GM23338 (cell line): Measurements from ENCODE around the gene B4GALNT4. TPM values are rescaled to one million over a fixed set of nuclear protein-coding genes. Genes with fewer than 3 reads are reported as not detected.
"Not testable (repeated sequence)": the region's sequence is repeated elsewhere in the genome, so short reads cannot be mapped to it uniquely, and the experiment has no call there.

Experiments
- ATAC-seq: fragments of 200-7000 bp; cut with Tn5 transposase; 3 replicates; pipeline ENCODE4 v1.9.1; 2020
- DNase-seq: peaks from one replicate; pipeline ENCODE4 v3.0.0-alpha.2; 2015; ENCODE audit warnings: low spot score
- H2AFZ ChIP-seq: fragments of 200-600 bp; sonication (generic); 2 replicates; pipeline ENCODE4 v1.8.0; 2016; ENCODE audit warnings: antibody characterized with exemption, mild to moderate bottlenecking, moderate library complexity
- H3F3A ChIP-seq: fragments of 200-600 bp; sonication (generic); replicated peaks from 2 replicates; pipeline ENCODE4 v1.8.0; 2017; ENCODE audit warnings: antibody characterized with exemption, mixed run types, low read depth
- H3K27ac ChIP-seq: fragments of 200-600 bp; sonication (generic); 2 replicates; pipeline ENCODE4 v1.6.1; 2016; ENCODE audit warnings: low read depth
- H3K27me3 ChIP-seq: fragments of 200-600 bp; sonication (generic); 2 replicates; pipeline ENCODE4 v1.8.0; 2016; ENCODE audit warnings: mild to moderate bottlenecking, mixed run types, moderate library complexity; ENCODE audit not compliant: insufficient read depth
- H3K36me3 ChIP-seq: fragments of 200-600 bp; sonication (generic); 2 replicates; pipeline ENCODE4 v1.8.0; 2016; ENCODE audit warnings: mild to moderate bottlenecking; ENCODE audit not compliant: insufficient read depth
- H3K4me1 ChIP-seq: fragments of 200-600 bp; sonication (generic); 2 replicates; pipeline ENCODE4 v1.8.0; 2016; ENCODE audit warnings: mild to moderate bottlenecking, moderate library complexity; ENCODE audit not compliant: insufficient read depth
- H3K4me2 ChIP-seq: fragments of 200-600 bp; sonication (generic); 2 replicates; pipeline ENCODE4 v1.7.1; 2017; ENCODE audit warnings: mixed run types
- H3K4me3 ChIP-seq: fragments of 200-600 bp; sonication (generic); 2 replicates; pipeline ENCODE4 v1.6.1; 2016; ENCODE audit warnings: mixed run types
- H3K79me2 ChIP-seq: fragments of 200-600 bp; sonication (generic); replicated peaks from 2 replicates; pipeline ENCODE4 v1.8.0; 2017; ENCODE audit warnings: mild to moderate bottlenecking; ENCODE audit not compliant: insufficient read depth
- H3K9me2 ChIP-seq: fragments of 200-600 bp; sonication (generic); 2 replicates; pipeline ENCODE4 v1.8.0; 2017; ENCODE audit not compliant: insufficient read depth
- H4K20me1 ChIP-seq: fragments of 200-600 bp; sonication (generic); replicated peaks from 2 replicates; pipeline ENCODE4 v1.8.0; 2017; ENCODE audit warnings: mild to moderate bottlenecking; ENCODE audit not compliant: insufficient read depth
- H3K27ac Mint-ChIP-seq: 2 replicates; pipeline ENCODE4 v1.8.0; 2020; ENCODE audit warnings: inconsistent platforms, mild to moderate bottlenecking, moderate library complexity, mixed read lengths
- H3K27me3 Mint-ChIP-seq: 3 replicates; pipeline ENCODE4 v1.8.0; 2022; ENCODE audit warnings: low read depth, mild to moderate bottlenecking, moderate library complexity, mixed read lengths, inconsistent platforms; ENCODE audit not compliant: insufficient read depth, poor library complexity
- H3K36me3 Mint-ChIP-seq: 3 replicates; pipeline ENCODE4 v1.8.0; 2021; ENCODE audit warnings: low read depth, mild to moderate bottlenecking, inconsistent platforms, moderate library complexity, mixed read lengths
- H3K4me1 Mint-ChIP-seq: 3 replicates; pipeline ENCODE4 v1.8.0; 2020; ENCODE audit warnings: mild to moderate bottlenecking, inconsistent platforms, mixed read lengths
- H3K4me3 Mint-ChIP-seq: 3 replicates; pipeline ENCODE4 v1.8.0; 2021; ENCODE audit warnings: moderate library complexity, mild to moderate bottlenecking, inconsistent platforms, mixed read lengths
- H3K9me3 Mint-ChIP-seq: 3 replicates; pipeline ENCODE4 v1.8.0; 2020; ENCODE audit warnings: moderate library complexity, mild to moderate bottlenecking, inconsistent platforms, mixed read lengths
- CREB1 ChIP-seq: fragments of 250-450 bp; sonication (Bioruptor Pico); IDR thresholded peaks from 2 replicates; pipeline ENCODE4 v1.5.0; 2020; ENCODE audit warnings: low read depth, mild to moderate bottlenecking, moderate library complexity
- EZH2 ChIP-seq: fragments of 200-600 bp; sonication (generic); IDR thresholded peaks from one replicate; pipeline ENCODE4 v1.8.0; 2017; ENCODE audit warnings: antibody characterized with exemption, mild to moderate bottlenecking, low read depth; ENCODE audit not compliant: unreplicated experiment
- EZH2phosphoT487 ChIP-seq: fragments of 200-600 bp; sonication (generic); IDR thresholded peaks from one replicate; pipeline ENCODE4 v1.8.1; 2018; ENCODE audit warnings: antibody characterized with exemption; ENCODE audit not compliant: unreplicated experiment
- JUNB ChIP-seq: IDR thresholded peaks from one replicate; pipeline ENCODE4 v1.6.1; 2016; ENCODE audit warnings: antibody characterized with exemption; ENCODE audit not compliant: unreplicated experiment
- REST ChIP-seq: IDR thresholded peaks from one replicate; pipeline ENCODE4 v1.6.1; 2018; ENCODE audit warnings: antibody characterized with exemption; ENCODE audit not compliant: unreplicated experiment
- STAT1 ChIP-seq: IDR thresholded peaks from one replicate; pipeline ENCODE4 v1.6.1; 2016; ENCODE audit warnings: antibody characterized with exemption; ENCODE audit not compliant: unreplicated experiment
- ZNF114 ChIP-seq: fragments of 250-450 bp; sonication (Bioruptor Pico); IDR thresholded peaks from 2 replicates; pipeline ENCODE4 v1.5.0; 2020; ENCODE audit warnings: mild to moderate bottlenecking, moderate library complexity
- polyA plus RNA-seq: library from polyadenylated mRNA; unstranded; fragments of >200 nt; fragmentation: Nextera tagmentation; extraction: Ambion mirVana; gene quantifications from 2 replicates; pipeline ENCODE4 v1.2.1, GENCODE V29; 2016
- total RNA-seq: library from RNA; depleted of rRNA; stranded (reverse); fragments of >200 nt; shearing (Covaris generic); gene quantifications from 2 replicates; pipeline ENCODE4 v1.2.3, GENCODE V29; 2014
- TF ChIP-seq, protein P1 (sequence below), 2 experiments: fragments of 200-600 bp in 1 of 2; sonication (generic) in 1 of 2; conservative IDR thresholded peaks; 2 replicates each; pipeline versions ENCODE4 v1.5.1 to v1.6.1; 2016 to 2017; ENCODE audit warnings: antibody characterized with exemption in 2 of 2, low read depth in 2 of 2, mild to moderate bottlenecking in 2 of 2, moderate library complexity in 1 of 2
- TF ChIP-seq, protein P2 (sequence below): IDR thresholded peaks from 2 replicates; pipeline ENCODE4 v1.6.1; 2016; ENCODE audit warnings: antibody characterized with exemption

B4GALNT4 gene
- total and polyA plus RNA-seq, 2 experiments from 2014 or later: 49.9 to 92.6 TPM

- DNase-seq (no peak), ATAC-seq (no peak)
- no peak overlapping the region for H3K4me3 ChIP-seq
- no peak overlapping the region for H3K27ac ChIP-seq
- H3K79me2 ChIP-seq: no peaks in the 10 kb centered on the region
- no peak overlapping the region for H2AFZ ChIP-seq
- Mint-ChIP-seq H3K4me1 (peaks cover 33% of the 10 kb centered on the region), H3K36me3 (peaks cover 13% of the 10 kb centered on the region; the same call in 2 of the 3 replicates), H3K27me3 (peaks cover 17% of the 10 kb centered on the region), H3K4me3 (no peak overlapping the region), H3K27ac (no peak overlapping the region), H3K9me3 (peaks cover 6% of the 10 kb centered on the region; the same call in 2 of the 3 replicates)
- peaks cover 6% of the 10 kb centered on the region for H3K4me1 ChIP-seq
- no peaks in the 10 kb centered on the region for H3K9me2 ChIP-seq
- H3K36me3 ChIP-seq: no peaks in the 10 kb centered on the region; the same call in 1 of the 2 replicates
- H3K4me2 ChIP-seq: no peak overlapping the region
- no peaks in the 10 kb centered on the region for H4K20me1 ChIP-seq
- H3K27me3 ChIP-seq: no peaks in the 10 kb centered on the region
- no peak for TF ChIP-seq JUNB
- TF ChIP-seq REST: no peak
- H3F3A ChIP-seq: 0 out of 2 replicates have a peak, but pooled peaks cover 15% of the 10 kb centered on the region
These were observed 41.7 kb upstream of the B4GALNT4 start for GRCh38 chr11:327581-327923.

- TF ChIP-seq EZH2: no peak
- TF ChIP-seq, protein P1, sequence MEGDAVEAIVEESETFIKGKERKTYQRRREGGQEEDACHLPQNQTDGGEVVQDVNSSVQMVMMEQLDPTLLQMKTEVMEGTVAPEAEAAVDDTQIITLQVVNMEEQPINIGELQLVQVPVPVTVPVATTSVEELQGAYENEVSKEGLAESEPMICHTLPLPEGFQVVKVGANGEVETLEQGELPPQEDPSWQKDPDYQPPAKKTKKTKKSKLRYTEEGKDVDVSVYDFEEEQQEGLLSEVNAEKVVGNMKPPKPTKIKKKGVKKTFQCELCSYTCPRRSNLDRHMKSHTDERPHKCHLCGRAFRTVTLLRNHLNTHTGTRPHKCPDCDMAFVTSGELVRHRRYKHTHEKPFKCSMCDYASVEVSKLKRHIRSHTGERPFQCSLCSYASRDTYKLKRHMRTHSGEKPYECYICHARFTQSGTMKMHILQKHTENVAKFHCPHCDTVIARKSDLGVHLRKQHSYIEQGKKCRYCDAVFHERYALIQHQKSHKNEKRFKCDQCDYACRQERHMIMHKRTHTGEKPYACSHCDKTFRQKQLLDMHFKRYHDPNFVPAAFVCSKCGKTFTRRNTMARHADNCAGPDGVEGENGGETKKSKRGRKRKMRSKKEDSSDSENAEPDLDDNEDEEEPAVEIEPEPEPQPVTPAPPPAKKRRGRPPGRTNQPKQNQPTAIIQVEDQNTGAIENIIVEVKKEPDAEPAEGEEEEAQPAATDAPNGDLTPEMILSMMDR (conservative IDR thresholded peaks at IDR 0.05; ENCODE audit: low read depth in 2 of 2): no peak
- no peak for TF ChIP-seq CREB1 (CRISPR knock-in tag)
- TF ChIP-seq ZNF114 (CRISPR knock-in tag): no peak
- no peak for TF ChIP-seq EZH2phosphoT487
- TF ChIP-seq, protein P2, sequence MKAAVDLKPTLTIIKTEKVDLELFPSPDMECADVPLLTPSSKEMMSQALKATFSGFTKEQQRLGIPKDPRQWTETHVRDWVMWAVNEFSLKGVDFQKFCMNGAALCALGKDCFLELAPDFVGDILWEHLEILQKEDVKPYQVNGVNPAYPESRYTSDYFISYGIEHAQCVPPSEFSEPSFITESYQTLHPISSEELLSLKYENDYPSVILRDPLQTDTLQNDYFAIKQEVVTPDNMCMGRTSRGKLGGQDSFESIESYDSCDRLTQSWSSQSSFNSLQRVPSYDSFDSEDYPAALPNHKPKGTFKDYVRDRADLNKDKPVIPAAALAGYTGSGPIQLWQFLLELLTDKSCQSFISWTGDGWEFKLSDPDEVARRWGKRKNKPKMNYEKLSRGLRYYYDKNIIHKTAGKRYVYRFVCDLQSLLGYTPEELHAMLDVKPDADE: no peak
- no peak for TF ChIP-seq STAT1
- Histone ChIP-seq H3K4me2 (no peak overlapping the region), H3K4me1 (peaks cover 6% of the 10 kb centered on the region), H2AFZ (no peak overlapping the region), H3K36me3 (no peaks in the 10 kb centered on the region; the same call in 1 of the 2 replicates), H3K79me2 (no peaks in the 10 kb centered on the region), H3K9me2 (no peaks in the 10 kb centered on the region), H3K4me3 (no peak overlapping the region), H3K27me3 (no peaks in the 10 kb centered on the region), H3F3A (0 out of 2 replicates have a peak, but pooled peaks cover 18% of the 10 kb centered on the region), H3K27ac (peak overlapping the region; percentile 32; the same call in 1 of the 2 replicates), H4K20me1 (no peaks in the 10 kb centered on the region)
- peaks cover 17% of the 10 kb centered on the region for H3K27me3 Mint-ChIP-seq
- no peak for ATAC-seq
- no peak overlapping the region for H3K4me3 Mint-ChIP-seq
- no peak overlapping the region for H3K27ac Mint-ChIP-seq
- peaks cover 33% of the 10 kb centered on the region for H3K4me1 Mint-ChIP-seq
- peaks cover 13% of the 10 kb centered on the region; the same call in 2 of the 3 replicates for H3K36me3 Mint-ChIP-seq
- peaks cover 9% of the 10 kb centered on the region for H3K9me3 Mint-ChIP-seq
- no peak for DNase-seq
These were observed 41.3 kb upstream of the B4GALNT4 start for GRCh38 chr11:328012-328411.

GRCh38 chr11:328516-329100, 40.7 kb upstream of the B4GALNT4 start:
- H3K27ac ChIP-seq: not testable (repeated sequence)

More at GRCh38 chr11:328516-329100, 40.7 kb upstream of the B4GALNT4 start:
- not testable (repeated sequence) for H4K20me1 ChIP-seq, H3K27ac Mint-ChIP-seq, H3K4me2 ChIP-seq, DNase-seq, H3K9me2 ChIP-seq, H3K4me1 ChIP-seq, H2AFZ ChIP-seq, H3K36me3 ChIP-seq, H3K27me3 ChIP-seq, ATAC-seq, H3K4me3 Mint-ChIP-seq, H3K4me3 ChIP-seq, H3K79me2 ChIP-seq
- H3F3A ChIP-seq: 0 out of 2 replicates have a peak, but pooled peaks cover 19% of the 10 kb centered on the region
- Mint-ChIP-seq H3K4me1 (peaks cover 38% of the 10 kb centered on the region), H3K27me3 (peaks cover 19% of the 10 kb centered on the region), H3K9me3 (peaks cover 13% of the 10 kb centered on the region), H3K36me3 (peaks cover 16% of the 10 kb centered on the region; the same call in 2 of the 3 replicates)
